ENCODE measurements around the gene TAF3.

Gene TAF3

DNA sequence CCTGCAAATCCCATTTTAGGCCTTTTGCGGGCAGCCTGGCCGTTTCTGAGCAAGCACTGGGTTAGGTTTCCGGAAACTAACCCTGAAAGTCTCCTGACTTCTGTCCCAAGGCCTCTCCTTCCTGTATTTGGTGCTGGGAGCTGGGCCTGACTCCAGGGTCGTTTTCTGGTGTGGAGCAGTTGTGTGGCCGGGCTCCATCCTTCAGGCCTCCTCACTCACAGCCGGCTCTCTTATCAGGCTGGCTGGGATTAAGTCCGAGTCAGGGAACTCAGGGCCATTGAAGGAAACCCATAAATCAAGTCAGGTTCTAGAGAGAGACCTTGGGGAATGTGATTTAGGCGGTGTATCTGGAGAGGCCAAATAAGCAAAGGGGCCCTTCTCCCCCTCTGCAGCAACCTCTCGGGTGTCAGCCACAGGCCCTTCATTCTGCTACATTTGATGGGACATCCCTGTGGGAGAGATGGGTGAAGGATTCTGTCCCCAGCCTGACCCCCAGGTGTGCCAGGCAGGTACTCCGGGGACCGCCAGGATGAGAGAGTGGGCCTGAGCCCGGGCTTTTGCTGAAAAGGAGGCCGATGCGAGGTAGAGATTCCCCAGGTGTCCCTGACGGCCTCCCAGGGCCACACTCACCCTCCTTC, 239.4 kb downstream of the TAF3 start:
- DNase-seq (ENCODE audit: low read depth): no peak

DNA sequence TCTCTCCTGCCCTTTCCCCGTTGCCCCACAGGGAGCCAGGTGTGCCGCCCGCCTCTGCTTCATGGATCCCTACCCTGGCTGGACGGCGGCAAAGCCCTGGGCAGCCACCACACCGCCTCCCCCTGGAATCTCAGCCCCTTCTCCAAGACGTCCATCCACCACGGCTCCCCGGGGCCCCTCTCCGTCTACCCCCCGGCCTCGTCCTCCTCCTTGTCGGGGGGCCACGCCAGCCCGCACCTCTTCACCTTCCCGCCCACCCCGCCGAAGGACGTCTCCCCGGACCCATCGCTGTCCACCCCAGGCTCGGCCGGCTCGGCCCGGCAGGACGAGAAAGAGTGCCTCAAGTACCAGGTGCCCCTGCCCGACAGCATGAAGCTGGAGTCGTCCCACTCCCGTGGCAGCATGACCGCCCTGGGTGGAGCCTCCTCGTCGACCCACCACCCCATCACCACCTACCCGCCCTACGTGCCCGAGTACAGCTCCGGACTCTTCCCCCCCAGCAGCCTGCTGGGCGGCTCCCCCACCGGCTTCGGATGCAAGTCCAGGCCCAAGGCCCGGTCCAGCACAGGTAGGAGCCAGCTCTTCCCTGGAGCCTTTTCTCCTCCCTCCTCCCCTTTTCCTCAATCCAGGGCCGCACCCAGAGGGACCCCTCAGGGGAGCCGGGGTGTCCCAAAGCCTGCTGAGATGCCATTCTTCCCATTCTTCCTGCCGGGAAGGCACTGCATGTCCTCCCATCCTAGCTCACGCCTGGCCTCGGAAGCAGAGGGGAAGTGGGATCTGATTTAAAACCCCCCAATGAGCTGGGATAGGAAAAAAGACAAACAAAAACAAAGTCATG, 240.2 kb downstream of the TAF3 start:
- no peak for DNase-seq (ENCODE audit: low read depth)

DNA sequence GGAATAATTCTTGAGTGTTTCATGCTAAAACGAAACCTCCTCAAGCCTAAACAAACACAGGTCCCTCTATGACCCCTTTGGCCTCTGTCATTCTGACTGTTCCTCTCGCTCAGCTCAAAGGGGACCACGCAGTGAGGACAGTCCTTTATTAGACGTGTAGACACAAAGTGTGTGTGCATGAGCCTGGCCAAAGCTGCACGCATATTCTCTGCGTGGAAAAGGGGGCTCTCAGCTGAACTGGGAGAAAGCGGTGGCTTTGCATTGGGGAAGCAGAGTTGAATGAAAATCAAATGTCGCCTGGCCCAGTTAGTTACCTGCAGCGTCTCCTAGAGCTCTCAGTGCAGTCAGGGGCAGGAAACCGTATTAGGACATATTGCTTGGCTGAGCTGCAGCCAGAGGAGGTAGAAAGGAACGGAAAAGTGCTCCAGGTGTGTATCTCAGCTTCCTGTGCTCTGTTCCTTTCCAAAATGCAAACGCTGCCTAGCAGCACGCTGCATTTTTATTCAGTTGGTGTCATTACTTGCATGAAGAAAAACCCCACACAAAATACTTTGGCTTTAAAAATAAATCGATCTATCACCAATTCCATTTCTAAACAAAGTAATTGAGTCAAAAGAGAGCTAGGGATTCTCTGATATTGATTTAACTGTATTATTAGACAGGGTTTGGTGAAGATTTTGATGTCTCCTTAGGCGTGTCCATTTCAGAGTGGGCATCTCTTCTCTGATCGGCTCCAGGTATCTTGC, 241.1 kb downstream of the TAF3 start:
- no peak for DNase-seq (ENCODE audit: low read depth)

DNA sequence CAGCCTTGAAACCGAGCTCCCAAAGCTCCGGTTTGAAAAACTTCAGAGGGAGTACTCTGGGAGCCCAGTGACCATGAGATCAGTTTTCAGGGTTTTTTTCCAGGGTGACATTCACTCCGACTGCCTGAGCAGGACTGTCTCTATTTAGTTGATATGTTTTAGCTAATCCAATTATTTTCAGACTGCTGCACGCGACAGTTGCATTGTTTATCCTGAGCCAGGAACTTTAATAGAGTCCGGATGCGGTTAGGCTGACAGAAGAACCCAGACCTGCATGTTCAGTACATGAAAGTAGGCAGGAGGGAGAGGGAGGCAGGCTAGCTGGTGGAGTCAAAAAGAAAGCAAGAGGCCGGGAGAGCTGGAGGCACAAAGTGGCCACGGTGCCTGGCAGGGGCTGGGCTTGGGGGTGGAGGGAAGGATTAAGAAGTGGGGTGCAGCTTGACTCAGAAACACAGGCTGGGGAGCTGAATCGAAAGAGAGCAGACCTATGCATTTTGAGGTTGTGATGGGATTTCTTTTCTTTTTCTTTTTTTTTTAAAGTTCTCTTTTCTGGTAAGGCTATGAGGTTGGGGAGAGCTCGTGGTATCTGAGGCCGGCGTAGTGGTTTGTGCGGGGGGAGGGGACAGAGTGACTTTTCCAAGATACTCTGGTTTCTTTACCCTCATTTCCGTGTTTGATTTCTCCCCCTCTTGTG, 241.9 kb downstream of the TAF3 start:
- DNase-seq (ENCODE audit: low read depth): no peak

DNA sequence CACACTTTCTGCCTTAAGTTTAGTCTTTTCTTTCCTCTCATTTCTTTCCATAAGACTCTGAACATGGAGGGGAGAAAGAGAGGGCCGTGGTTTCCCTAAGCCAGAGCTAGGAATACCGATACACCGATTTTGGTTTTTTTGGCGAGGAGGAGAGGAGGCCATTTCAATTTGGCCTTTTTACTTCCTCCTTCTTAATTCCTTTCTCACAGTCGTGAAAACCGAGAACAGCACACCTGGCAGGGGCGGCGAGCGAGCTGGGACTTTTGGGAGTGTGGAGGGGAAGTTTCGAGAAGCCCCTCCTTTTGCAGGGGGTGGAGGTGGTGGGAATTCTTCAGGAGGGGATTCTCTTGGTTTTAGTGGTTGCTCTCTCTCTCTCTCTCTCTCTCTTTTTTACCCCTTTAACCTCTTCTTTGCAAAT, 242.4 kb downstream of the TAF3 start:
- no peak for DNase-seq (ENCODE audit: low read depth)

DNA sequence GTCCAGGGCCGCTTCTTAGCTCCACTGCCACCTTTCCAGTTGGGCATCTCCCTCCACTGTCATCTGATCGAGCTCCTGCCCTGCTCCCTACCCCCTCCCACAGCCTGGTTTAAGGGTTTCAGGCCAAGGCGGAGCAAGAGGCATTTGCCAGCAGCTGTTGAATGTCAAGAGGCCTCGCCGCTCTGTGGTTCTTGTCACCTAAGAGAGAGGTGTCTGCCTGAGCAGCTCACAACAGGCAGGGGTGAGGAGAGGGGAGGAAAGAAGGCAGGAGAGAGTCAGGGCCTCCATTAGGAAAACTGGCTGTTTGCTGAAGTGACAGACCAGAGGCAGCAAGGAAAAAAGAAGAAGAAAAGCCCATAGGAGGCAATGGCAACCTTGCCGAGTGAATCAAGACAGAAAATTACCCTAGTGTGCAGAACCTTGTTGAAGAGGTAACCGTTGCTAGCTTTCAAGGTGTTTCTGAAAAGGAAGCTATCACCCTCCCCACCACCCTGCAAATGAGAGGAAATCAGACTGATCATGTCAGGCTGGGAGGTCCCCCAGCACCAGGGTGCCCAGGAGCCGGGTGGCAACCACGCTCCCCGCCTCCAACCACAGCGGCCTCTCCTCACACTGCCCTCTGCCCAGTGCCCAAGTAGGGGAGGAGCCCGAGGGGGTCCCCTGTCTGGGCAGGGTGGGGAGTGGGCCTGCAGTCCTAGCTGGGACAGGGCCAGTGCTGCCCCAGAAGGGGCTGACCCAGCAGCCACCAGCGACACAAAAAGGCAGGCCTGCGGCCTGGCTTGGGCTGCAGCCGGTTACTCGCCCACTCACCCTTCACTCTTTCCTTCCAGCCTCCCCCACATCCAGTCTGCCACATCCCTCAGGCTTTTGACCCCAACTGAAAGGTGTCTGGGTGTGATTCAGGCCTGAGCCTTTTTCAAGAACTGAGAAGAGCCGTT, 243.2 kb downstream of the TAF3 start:
- no peak for DNase-seq (ENCODE audit: low read depth)

DNA sequence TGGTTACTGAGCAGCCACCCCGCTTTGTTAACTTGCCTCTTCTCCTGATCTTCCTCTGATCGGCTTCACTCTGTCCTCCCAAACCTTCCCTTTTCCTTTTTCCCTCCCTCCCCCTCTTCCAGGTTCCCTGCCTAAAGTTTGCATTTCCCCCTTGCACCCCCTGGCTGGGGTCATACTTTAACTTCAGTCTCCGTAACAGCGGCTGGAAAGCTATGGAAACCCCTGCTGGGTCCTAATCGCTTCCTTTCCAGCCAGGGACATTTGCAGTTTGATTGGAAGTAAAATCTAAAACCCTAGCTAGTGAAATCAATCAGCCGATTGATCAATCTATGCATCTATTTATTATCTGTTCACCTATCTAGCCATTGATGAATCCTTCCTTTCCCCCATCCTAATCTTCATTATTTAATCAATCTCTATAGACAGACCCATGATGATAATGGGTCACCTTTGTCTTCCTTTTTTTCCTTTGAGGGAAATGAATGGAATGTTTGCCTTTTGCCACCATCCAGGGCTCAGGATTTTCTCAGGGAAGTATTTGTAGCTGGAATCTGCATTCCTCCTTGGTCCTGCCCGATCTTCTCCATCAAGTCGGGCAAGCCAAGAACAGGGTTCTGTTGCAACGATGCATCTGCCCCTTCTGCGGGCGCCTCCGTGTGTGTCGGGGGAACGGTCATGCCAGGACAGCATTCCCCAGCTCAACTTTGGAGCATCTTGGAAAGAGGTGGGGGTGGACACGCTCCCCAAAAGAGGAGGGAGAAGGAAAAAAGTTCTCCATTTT, 245.0 kb downstream of the TAF3 start:
- no peak for DNase-seq (ENCODE audit: low read depth)

DNA sequence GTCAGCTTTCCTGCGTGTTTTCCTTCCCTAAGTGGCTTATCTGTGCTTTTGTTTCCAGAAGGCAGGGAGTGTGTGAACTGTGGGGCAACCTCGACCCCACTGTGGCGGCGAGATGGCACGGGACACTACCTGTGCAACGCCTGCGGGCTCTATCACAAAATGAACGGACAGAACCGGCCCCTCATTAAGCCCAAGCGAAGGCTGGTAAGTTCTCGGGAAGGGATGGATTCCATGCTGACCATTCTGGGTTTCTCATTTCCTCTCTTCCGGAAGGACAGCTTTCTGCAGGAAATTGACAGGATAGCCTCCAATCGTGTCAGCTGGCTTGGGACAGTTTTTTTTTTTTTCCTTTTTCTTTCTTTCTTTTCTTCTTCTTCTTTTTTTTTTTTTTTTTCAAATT, 245.6 kb downstream of the TAF3 start:
- DNase-seq (ENCODE audit: low read depth): no peak

DNA sequence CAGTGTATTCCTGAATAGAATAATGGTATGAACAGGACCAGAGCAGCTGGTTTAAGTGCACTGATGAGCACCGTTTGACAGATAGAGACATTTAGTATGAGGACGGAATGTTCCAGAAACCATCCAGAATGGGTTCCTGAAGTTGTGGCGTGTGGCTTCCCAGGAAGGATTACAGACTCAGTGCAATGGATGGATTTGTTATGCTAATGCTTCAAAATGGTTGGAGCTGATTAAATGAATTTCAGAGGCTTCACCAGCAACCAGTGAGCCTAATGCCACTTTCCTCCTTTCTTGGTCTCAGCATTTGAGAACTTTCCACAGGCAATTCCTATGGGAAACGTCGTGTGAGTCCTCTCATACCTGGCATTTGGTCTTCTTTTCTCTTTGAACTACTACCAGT, 246.1 kb downstream of the TAF3 start:
- DNase-seq (ENCODE audit: low read depth): no peak

DNA sequence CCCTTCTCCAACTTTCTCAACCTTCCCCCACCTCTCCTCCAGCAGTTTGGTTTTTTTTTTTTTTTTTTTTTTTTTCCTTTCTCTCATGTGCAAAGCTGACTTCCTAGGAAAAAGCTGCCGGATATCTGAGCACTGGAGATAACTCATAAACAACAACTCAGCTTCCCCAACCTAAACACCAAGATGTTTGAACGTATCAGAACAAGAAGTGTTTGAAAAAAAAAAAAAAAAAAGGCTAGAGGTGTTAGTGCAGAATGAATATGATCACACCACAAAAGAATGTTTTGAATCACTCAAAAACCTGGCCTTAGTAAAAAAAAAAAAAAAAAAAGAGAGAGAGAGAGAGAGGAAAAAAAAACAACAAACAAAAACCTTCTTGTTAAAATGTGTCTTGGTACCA, 247.3 kb downstream of the TAF3 start:
- no peak for DNase-seq (ENCODE audit: low read depth)

DNA sequence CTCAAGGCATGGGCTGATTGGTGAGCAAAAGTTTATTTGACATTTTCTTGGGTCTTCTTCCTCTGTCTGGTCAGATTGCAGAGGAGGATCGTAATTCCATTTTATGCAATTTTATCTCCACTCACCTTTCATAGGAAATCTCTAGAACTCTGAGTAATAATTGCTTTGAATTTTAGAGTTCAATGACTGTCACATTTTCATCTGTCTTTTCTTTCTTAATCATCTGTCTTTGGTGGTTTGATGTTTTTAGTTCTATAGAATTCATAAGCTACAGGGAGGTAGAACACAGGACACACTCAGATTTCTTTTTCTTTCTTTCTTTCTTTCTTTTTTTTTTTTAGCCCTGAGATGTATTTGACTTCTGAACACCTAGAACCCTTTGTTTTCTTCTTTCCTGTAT, 247.8 kb downstream of the TAF3 start:
- no peak for DNase-seq (ENCODE audit: low read depth)

Measured in GM04504 (cell line).